Parathyroid adenoma (tissue), 2 donors: Measurements from ENCODE around the gene SMOC1.

Experiments used
- H2AFZ ChIP-seq: fragments of 300-600 bp; sonication (generic); one replicate; pipeline ENCODE4 v1.7.0; 2017; ENCODE audit warnings: antibody characterized with exemption, mild to moderate bottlenecking
- H3K27ac ChIP-seq: fragments of 300-600 bp; sonication (generic); one replicate; pipeline ENCODE4 v1.7.0; 2017
- H3K27me3 ChIP-seq: fragments of 300-600 bp; sonication (generic); one replicate; pipeline ENCODE4 v1.7.0; 2017; ENCODE audit warnings: low read length; ENCODE audit not compliant: control insufficient read depth, insufficient read depth
- H3K36me3 ChIP-seq: fragments of 300-600 bp; sonication (generic); one replicate; pipeline ENCODE4 v1.7.0; 2017; ENCODE audit warnings: low read length; ENCODE audit not compliant: control insufficient read depth, insufficient read depth
- H3K4me1 ChIP-seq: fragments of 300-600 bp; sonication (generic); one replicate; pipeline ENCODE4 v1.7.0; 2017; ENCODE audit warnings: control low read depth
- H3K4me2 ChIP-seq: fragments of 300-600 bp; sonication (generic); one replicate; pipeline ENCODE4 v1.7.0; 2017; ENCODE audit warnings: low read length
- H3K4me3 ChIP-seq: fragments of 300-600 bp; sonication (generic); one replicate; pipeline ENCODE4 v1.7.0; 2017; ENCODE audit warnings: low read depth, low read length
- H3K79me2 ChIP-seq: fragments of 300-600 bp; sonication (generic); one replicate; pipeline ENCODE4 v1.7.0; 2017; ENCODE audit warnings: control low read depth
- H3K9ac ChIP-seq: fragments of 300-600 bp; sonication (generic); one replicate; pipeline ENCODE4 v1.7.0; 2017; ENCODE audit warnings: mild to moderate bottlenecking
- H3K9me3 ChIP-seq: fragments of 300-600 bp; sonication (generic); one replicate; pipeline ENCODE4 v1.7.0; 2017; ENCODE audit warnings: low read length; ENCODE audit not compliant: control insufficient read depth
- CTCF ChIP-seq: fragments of 300-600 bp; sonication (generic); IDR thresholded peaks from one replicate; pipeline ENCODE4 v1.7.0; 2017; ENCODE audit warnings: antibody characterized with exemption, mild to moderate bottlenecking
- donor health status: primary hyperparathyroidism.

SMOC1 gene

GRCh38 chr14:69992564-69992963, 113.3 kb downstream of the SMOC1 start:
- H3K36me3 ChIP-seq: no peaks in the 10 kb centered on the region
- H3K79me2 ChIP-seq: no peaks in the 10 kb centered on the region
- H3K27me3 ChIP-seq: no peaks in the 10 kb centered on the region
- no peak overlapping the region for H3K4me2 ChIP-seq
- H3K4me3 ChIP-seq: no peak overlapping the region
- no peak for TF ChIP-seq CTCF
- no peak overlapping the region for H2AFZ ChIP-seq
- no peaks in the 10 kb centered on the region for H3K4me1 ChIP-seq
- no peak overlapping the region for H3K27ac ChIP-seq
- no peak overlapping the region for H3K9ac ChIP-seq
- H3K9me3 ChIP-seq: no peaks in the 10 kb centered on the region

- no peak overlapping the region for H2AFZ ChIP-seq
- no peaks in the 10 kb centered on the region for H3K27me3 ChIP-seq
- H3K27ac ChIP-seq: no peak overlapping the region
- H3K4me3 ChIP-seq: no peak overlapping the region
- no peak for TF ChIP-seq CTCF
- no peaks in the 10 kb centered on the region for H3K4me1 ChIP-seq
- no peaks in the 10 kb centered on the region for H3K9me3 ChIP-seq
- H3K79me2 ChIP-seq: no peaks in the 10 kb centered on the region
- H3K36me3 ChIP-seq: no peaks in the 10 kb centered on the region
- no peak overlapping the region for H3K4me2 ChIP-seq
- no peak overlapping the region for H3K9ac ChIP-seq
Measured at GRCh38 chr14:69993326-69993725, 114.1 kb downstream of the SMOC1 start.

- Histone ChIP-seq H3K9me3 (no peaks in the 10 kb centered on the region), H3K9ac (no peak overlapping the region), H2AFZ (no peak overlapping the region), H3K4me1 (no peaks in the 10 kb centered on the region), H3K79me2 (no peaks in the 10 kb centered on the region), H3K27ac (no peak overlapping the region), H3K36me3 (no peaks in the 10 kb centered on the region), H3K27me3 (no peaks in the 10 kb centered on the region), H3K4me3 (no peak overlapping the region), H3K4me2 (no peak overlapping the region)
- no peak for TF ChIP-seq CTCF
Measured at GRCh38 chr14:69994002-69994401, 114.8 kb downstream of the SMOC1 start.

GRCh38 chr14:69996216-69996615, 117.0 kb downstream of the SMOC1 start:
- H3K9ac ChIP-seq: no peak overlapping the region
- H3K4me2 ChIP-seq: no peak overlapping the region
- no peak overlapping the region for H3K4me3 ChIP-seq
- TF ChIP-seq CTCF: no peak
- H3K79me2 ChIP-seq: no peaks in the 10 kb centered on the region
- no peaks in the 10 kb centered on the region for H3K27me3 ChIP-seq
- no peak overlapping the region for H2AFZ ChIP-seq
- H3K27ac ChIP-seq: no peak overlapping the region
- no peaks in the 10 kb centered on the region for H3K9me3 ChIP-seq
- no peaks in the 10 kb centered on the region for H3K4me1 ChIP-seq
- no peaks in the 10 kb centered on the region for H3K36me3 ChIP-seq

GRCh38 chr14:69997849-69998248, 118.6 kb downstream of the SMOC1 start:
- no peak for TF ChIP-seq CTCF
- Histone ChIP-seq H3K36me3 (no peaks in the 10 kb centered on the region), H2AFZ (no peak overlapping the region)

More at GRCh38 chr14:69997849-69998248, 118.6 kb downstream of the SMOC1 start:
- H3K9ac ChIP-seq: no peak overlapping the region
- no peaks in the 10 kb centered on the region for H3K4me1 ChIP-seq
- no peak overlapping the region for H3K4me3 ChIP-seq
- H3K4me2 ChIP-seq: no peak overlapping the region
- H3K9me3 ChIP-seq: no peaks in the 10 kb centered on the region
- H3K27me3 ChIP-seq: no peaks in the 10 kb centered on the region
- H3K79me2 ChIP-seq: no peaks in the 10 kb centered on the region
- no peak overlapping the region for H3K27ac ChIP-seq
